Lower lobe of right lung (tissue), 2 donors: ENCODE data around the gene PHKB. TPM values are rescaled to one million over a fixed set of nuclear protein-coding genes. Genes with fewer than 3 reads are reported as not detected.

Experiments
- ATAC-seq, 2 donors: fragments of 200-7000 bp; cut with Tn5 transposase; one replicate each; pipeline ENCODE4 v1.9.1; 2020 to 2022; ENCODE audit warnings: mild to moderate bottlenecking in 2 of 2, moderate library complexity in 2 of 2
- DNase-seq: peaks from one replicate; pipeline ENCODE4 v3.0.0-alpha.2; 2020
- H3K27ac ChIP-seq: fragments of 200-600 bp; one replicate; pipeline ENCODE4 v1.8.0; 2022
- H3K27me3 ChIP-seq: fragments of 200-600 bp; one replicate; pipeline ENCODE4 v1.8.0; 2022; ENCODE audit warnings: low read depth
- H3K36me3 ChIP-seq: fragments of 200-600 bp; one replicate; pipeline ENCODE4 v1.8.0; 2022; ENCODE audit warnings: mild to moderate bottlenecking
- H3K4me1 ChIP-seq: fragments of 200-600 bp; one replicate; pipeline ENCODE4 v1.8.0; 2022
- H3K4me3 ChIP-seq: fragments of 200-600 bp; one replicate; pipeline ENCODE4 v1.8.0; 2022; ENCODE audit warnings: mild to moderate bottlenecking
- H3K9me3 ChIP-seq: fragments of 200-600 bp; one replicate; pipeline ENCODE4 v1.8.0; 2022
- CTCF ChIP-seq: fragments of 200-600 bp; IDR thresholded peaks from one replicate; pipeline ENCODE4 v1.8.0; 2022; ENCODE audit warnings: antibody characterized with exemption, mild to moderate bottlenecking
- intact Hi-C: fragments of 100-400 bp; cut with DNase I; formaldehyde crosslinking; loops from one replicate; pipeline ENCODE4 v1.11.0; 2022
- total RNA-seq: library from RNA; stranded (reverse); fragmentation: NEBNext Ultra II Directional; extraction: Animal tissue kit (Norgen Biotek cat#: 25700); gene quantifications from one replicate; pipeline ENCODE4 v1.2.1, GENCODE V29; 2021
- donor health status: DM: no; HTN: yes; CAD: no; lungs with severe emphysema.

PHKB gene
- total RNA-seq, 1 donor from 2014 or later, result 95.1 TPM

GRCh38 chr16:47640661-47641060, 179.5 kb downstream of the PHKB start:
- no peak for ATAC-seq
- Histone ChIP-seq H3K4me1 (peaks cover 23% of the 10 kb centered on the region), H3K4me3 (no peak overlapping the region), H3K36me3 (peaks cover 24% of the 10 kb centered on the region), H3K27ac (no peak overlapping the region), H3K27me3 (no peaks in the 10 kb centered on the region), H3K9me3 (no peaks in the 10 kb centered on the region)
- intact Hi-C loops, result no loop called here
- no peak for TF ChIP-seq CTCF
- DNase-seq, result no peak

- DNase-seq, result no peak
Observed at GRCh38 chr16:47643323-47644000, 182.3 kb downstream of the PHKB start.

GRCh38 chr16:47644166-47644565, 183.0 kb downstream of the PHKB start:
- intact Hi-C loops, result no loop called here
- Histone ChIP-seq H3K4me3 (no peak overlapping the region), H3K27me3 (no peaks in the 10 kb centered on the region), H3K4me1 (peaks cover 23% of the 10 kb centered on the region), H3K36me3 (peaks cover 47% of the 10 kb centered on the region), H3K9me3 (no peaks in the 10 kb centered on the region), H3K27ac (no peak overlapping the region)
- no peak for TF ChIP-seq CTCF
- DNase-seq, result no peak
- ATAC-seq, result peak in 1 of 2 donors; percentile 42

More at GRCh38 chr16:47643323-47644000, 182.3 kb downstream of the PHKB start:
- H3K27me3 ChIP-seq, result no peaks in the 10 kb centered on the region
- peak in 1 of 2 donors; percentile 34 for ATAC-seq
- intact Hi-C loops, result no loop called here
- no peak for TF ChIP-seq CTCF
- H3K27ac ChIP-seq, result no peak overlapping the region
- no peak overlapping the region for H3K4me3 ChIP-seq
- H3K4me1 ChIP-seq, result peaks cover 23% of the 10 kb centered on the region
- no peaks in the 10 kb centered on the region for H3K9me3 ChIP-seq
- H3K36me3 ChIP-seq, result peaks cover 40% of the 10 kb centered on the region

DNA sequence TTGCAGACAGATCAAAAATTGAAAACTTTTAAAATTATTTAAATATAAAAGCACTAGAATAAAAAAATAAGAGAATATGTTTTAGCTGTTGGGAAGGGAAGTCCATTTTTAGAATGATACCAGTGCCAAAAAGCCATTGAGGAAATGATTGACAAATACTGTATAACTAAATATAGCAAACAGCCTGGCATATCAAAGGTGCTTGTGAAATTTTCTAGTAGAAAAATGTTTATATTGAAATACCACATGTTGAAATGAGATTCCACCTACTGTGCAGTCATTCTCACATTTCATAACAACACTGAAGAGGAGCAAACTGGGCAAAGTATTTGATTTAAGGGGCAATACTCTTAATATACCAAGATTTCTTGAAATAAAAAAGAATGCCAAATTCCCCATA, 183.5 kb downstream of the PHKB start:
- Histone ChIP-seq H3K27ac (no peak overlapping the region), H3K36me3 (peaks cover 52% of the 10 kb centered on the region), H3K4me1 (peaks cover 23% of the 10 kb centered on the region), H3K9me3 (no peaks in the 10 kb centered on the region), H3K27me3 (no peaks in the 10 kb centered on the region), H3K4me3 (no peak overlapping the region)
- intact Hi-C loops, result no loop called here
- no peak for TF ChIP-seq CTCF
- ATAC-seq, result peak in 1 of 2 donors; percentile 45
- no peak for DNase-seq

- Histone ChIP-seq H3K27me3 (no peaks in the 10 kb centered on the region), H3K4me3 (no peak overlapping the region), H3K4me1 (peaks cover 23% of the 10 kb centered on the region), H3K9me3 (no peaks in the 10 kb centered on the region), H3K36me3 (peaks cover 66% of the 10 kb centered on the region), H3K27ac (no peak overlapping the region)
- no peak for TF ChIP-seq CTCF
- intact Hi-C loops, result no loop called here
- ATAC-seq (no peak), DNase-seq (no peak)
Observed at GRCh38 chr16:47646914-47647313, 185.8 kb downstream of the PHKB start.
